ENCODE results near the gene BCAN. TPM values are rescaled to one million over a fixed set of nuclear protein-coding genes. Genes with fewer than 3 reads are reported as not detected.

The BCAN gene
- total and polyA plus RNA-seq, 2 of the 4 experiments (the other 2 are of a cell fraction), result 0.07 TPM; not detected in 1

GRCh38 chr1:156705918-156706656 is 64.2 kb downstream of the BCAN start:
- no peak overlapping the region for H3K23ac ChIP-seq (ENCODE audit: low read depth, low read length)
- dilution Hi-C loops (cut with HindIII; ENCODE audit: low sequenced_read_pairs, unreplicated experiment), result no loop called here
- H3K9ac ChIP-seq (ENCODE audit: low read depth, low read length), result peak overlapping the region; percentile 35

More at GRCh38 chr1:156705918-156706656, 64.2 kb downstream of the BCAN start:
- Histone ChIP-seq H3K9me3 (ENCODE audit: control insufficient read depth, insufficient read depth, low read length) (no peaks in the 10 kb centered on the region), H3K9me1 (ENCODE audit: insufficient read depth, low read length) (peaks cover 3% of the 10 kb centered on the region; the same call in 1 of the 2 replicates), H3K4ac (ENCODE audit: low read depth, low read length) (peak overlapping the region; percentile 81), H4K91ac (ENCODE audit: insufficient read depth, low read depth, low read length) (peak overlapping the region; percentile 78; the same call in 1 of the 2 replicates), H3K27ac (ENCODE audit: insufficient read depth, low read length) (peak overlapping the region; percentile 10; the same call in 1 of the 2 replicates), H2AFZ (replicated peaks; ENCODE audit: low read length, poor library complexity) (peak overlapping the region; percentile 90), H2BK120ac (ENCODE audit: low read depth, low read length) (peak overlapping the region; percentile 80), H3K14ac (replicated peaks; ENCODE audit: low read depth, low read length) (peak overlapping the region; percentile 47; the same call in 1 of the 2 replicates), H2AK5ac (ENCODE audit: low read depth, low read length) (peak overlapping the region; percentile 91), H3K36me3 (ENCODE audit: control insufficient read depth, insufficient read depth, low read length) (no peaks in the 10 kb centered on the region), H3K18ac (ENCODE audit: low read depth, low read length) (peak overlapping the region; percentile 48; the same call in 1 of the 2 replicates), H3K4me1 (ENCODE audit: control insufficient read depth, insufficient read depth, low read length) (peaks cover 48% of the 10 kb centered on the region), H3K56ac (ENCODE audit: extremely low read depth, insufficient read depth, low read length) (no peak overlapping the region), H2AK9ac (replicated peaks; ENCODE audit: low read depth, low read length, poor library complexity) (peak overlapping the region; percentile 90), H2BK5ac (ENCODE audit: low read depth, low read length, poor library complexity, severe bottlenecking) (no peak overlapping the region), H3K27me3 (ENCODE audit: control insufficient read depth, insufficient read depth, low read length) (peaks cover 5% of the 10 kb centered on the region), H2BK20ac (ENCODE audit: low read depth, low read length) (peak overlapping the region; percentile 59), H4K8ac (ENCODE audit: low read depth in 2 of 2, low read length in 2 of 2) (peak overlapping the region; percentile 77 to 88), H3K79me1 (ENCODE audit: low read depth in 1 of 2, low read length in 2 of 2) (no peaks in the 10 kb centered on the region), H3K4me3 (ENCODE audit: insufficient read depth, low read depth, low read length) (peak overlapping the region; percentile 15; the same call in 1 of the 2 replicates), H4K5ac (ENCODE audit: low read depth, low read length) (peak overlapping the region; percentile 73), H2BK15ac (ENCODE audit: low read depth, low read length) (peak overlapping the region; percentile 83; the same call in 2 of the 3 replicates), H3K4me2 (ENCODE audit: low read depth, low read length) (peak overlapping the region; percentile 81), H4K20me1 (ENCODE audit: insufficient read depth, low read length) (no peaks in the 10 kb centered on the region)
- ATAC-seq (ENCODE audit: low read depth) (peak; percentile 24), DNase-seq (peak; percentile 34)
- POLR2A ChIA-PET (ENCODE audit: unreplicated experiment), result no interaction called here
- in situ Hi-C loops (cut with MboI; ENCODE audit: low sequenced_read_pairs) (no loop called here), intact Hi-C loops (cut with micrococcal nuclease) (loop anchor here (1.0 kb wide), 1 partner anchor 17 kb away; no protein-coding TSS in a partner anchor)
- no TSS peak for BruUV-seq (replicated peaks)
- CTCF ChIA-PET, result interaction anchor here (0.6 to 6.9 kb wide), 4 partner anchors 16 to 45 kb away, joined by 3 to 54 read pairs (median 4); partner anchors contain the start of gene HDGF
- 1% methylated on average over 10 of the region's 45 CpGs; no CpG with 5 or more reads in 1 of the 2 experiments for WGBS, 2 experiments (ENCODE audit: extremely low coverage in 2 of 2, insufficient read length in 1 of 2)
- TF ChIP-seq CTCF (conservative IDR thresholded peaks at IDR 0.05; ENCODE audit: low read depth, low read length) (peak; percentile 69), SMC3 (IDR thresholded peaks at IDR 0.05; ENCODE audit: low read depth, low read length) (peak; percentile 48), CHD1 (IDR thresholded peaks at IDR 0.05; ENCODE audit: low read depth, low read length) (no peak), MAZ (IDR thresholded peaks at IDR 0.05; ENCODE audit: borderline replicate concordance, low read depth, low read length) (peak; percentile 72; the same call in 1 of the 2 replicates), RAD21 (IDR thresholded peaks at IDR 0.05; ENCODE audit: low read length) (peak; percentile 61), BHLHE40 (IDR thresholded peaks at IDR 0.05; ENCODE audit: low read depth, low read length) (no peak)

All from IMR-90 (cell line).